HG03457 (cell line): Measurements from ENCODE around the gene TAS2R1.
A peak's percentile ranks its signal among the peaks of the same experiment; 100 is the strongest.

Source experiments
- ATAC-seq: cut with Tn5 transposase; IDR thresholded peaks from one replicate; pipeline ENCODE4 v1.9.1; 2021; ENCODE audit warnings: moderate number of reproducible peaks; ENCODE audit not compliant: unreplicated experiment

The TAS2R1 gene

GRCh38 chr5:9630251-9630650, at the start of gene TAS2R1:
TSS of gene TAS2R1 (minus strand) at chr5:9630351. CDS start at chr5:9630032, 319 bp downstream.
- ATAC-seq: no peak

- ATAC-seq: no peak
Observed at GRCh38 chr5:9670371-9670770, 40.2 kb upstream of the TAS2R1 start.

GRCh38 chr5:9667906-9668305, 37.8 kb upstream of the TAS2R1 start:
- no peak for ATAC-seq

- ATAC-seq: no peak
Observed at GRCh38 chr5:9663891-9664290, 33.7 kb upstream of the TAS2R1 start.

GRCh38 chr5:9661316-9662015, 31.3 kb upstream of the TAS2R1 start:
- no peak for ATAC-seq

GRCh38 chr5:9658706-9659105, 28.6 kb upstream of the TAS2R1 start:
- ATAC-seq: no peak

- no peak for ATAC-seq
Observed at GRCh38 chr5:9657819-9658218, 27.7 kb upstream of the TAS2R1 start.

- ATAC-seq: no peak
Observed at GRCh38 chr5:9655641-9656040, 25.5 kb upstream of the TAS2R1 start.

- ATAC-seq: no peak
Observed at GRCh38 chr5:9654886-9655285, 24.7 kb upstream of the TAS2R1 start.

GRCh38 chr5:9653811-9654210, 23.7 kb upstream of the TAS2R1 start:
- peak; percentile 90 for ATAC-seq

- ATAC-seq: no peak
Observed at GRCh38 chr5:9653061-9653460, 22.9 kb upstream of the TAS2R1 start.

- ATAC-seq: no peak
Observed at GRCh38 chr5:9652295-9652694, 22.1 kb upstream of the TAS2R1 start.

GRCh38 chr5:9646843-9647242, 16.7 kb upstream of the TAS2R1 start:
- ATAC-seq: no peak

GRCh38 chr5:9644630-9645029, 14.5 kb upstream of the TAS2R1 start:
- ATAC-seq: no peak

- ATAC-seq: no peak
Observed at GRCh38 chr5:9642621-9643020, 12.5 kb upstream of the TAS2R1 start.

- ATAC-seq: no peak
Observed at GRCh38 chr5:9641806-9642355, 11.7 kb upstream of the TAS2R1 start.

- ATAC-seq: no peak
Observed at GRCh38 chr5:9632495-9632894, 2.3 kb upstream of the TAS2R1 start.

- no peak for ATAC-seq
Observed at GRCh38 chr5:9627541-9627940, 2.6 kb downstream of the TAS2R1 start.

- no peak for ATAC-seq
Observed at GRCh38 chr5:9626955-9627354, 3.2 kb downstream of the TAS2R1 start.

GRCh38 chr5:9625731-9626130, 4.4 kb downstream of the TAS2R1 start:
- ATAC-seq: no peak

GRCh38 chr5:9625286-9625685, 4.9 kb downstream of the TAS2R1 start:
- no peak for ATAC-seq

- no peak for ATAC-seq
Observed at GRCh38 chr5:9624196-9624947, 5.8 kb downstream of the TAS2R1 start.
